ENCODE measurements around the gene PIM1. TPM values are rescaled to one million over a fixed set of nuclear protein-coding genes. Genes with fewer than 3 reads are reported as not detected.

PIM1 gene
- polyA plus RNA-seq, 1 of the 3 experiments (the other 2 are of a cell fraction), result 33.9 TPM

- TF ChIP-seq ZBTB33 (IDR thresholded peaks at IDR 0.05; ENCODE audit: borderline replicate concordance, low read depth) (no peak), REST (IDR thresholded peaks at IDR 0.05; ENCODE audit: low read depth, low read length) (no peak), GABPA (IDR thresholded peaks at IDR 0.05; ENCODE audit: low read depth) (no peak), NRF1 (IDR thresholded peaks at IDR 0.05; ENCODE audit: low read depth, low read length) (no peak), RCOR1 (IDR thresholded peaks at IDR 0.05; ENCODE audit: low read length) (no peak), YY1 (IDR thresholded peaks at IDR 0.05; ENCODE audit: low read depth) (no peak), RAD21 (IDR thresholded peaks at IDR 0.05; ENCODE audit: low read length) (no peak), FOSL2 (IDR thresholded peaks at IDR 0.05; ENCODE audit: borderline replicate concordance, low read depth) (no peak)
- TF ChIP-seq, protein P1, sequence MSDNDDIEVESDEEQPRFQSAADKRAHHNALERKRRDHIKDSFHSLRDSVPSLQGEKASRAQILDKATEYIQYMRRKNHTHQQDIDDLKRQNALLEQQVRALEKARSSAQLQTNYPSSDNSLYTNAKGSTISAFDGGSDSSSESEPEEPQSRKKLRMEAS (IDR thresholded peaks at IDR 0.05; ENCODE audit: low read depth), result no peak
- TF ChIP-seq, protein P2, sequence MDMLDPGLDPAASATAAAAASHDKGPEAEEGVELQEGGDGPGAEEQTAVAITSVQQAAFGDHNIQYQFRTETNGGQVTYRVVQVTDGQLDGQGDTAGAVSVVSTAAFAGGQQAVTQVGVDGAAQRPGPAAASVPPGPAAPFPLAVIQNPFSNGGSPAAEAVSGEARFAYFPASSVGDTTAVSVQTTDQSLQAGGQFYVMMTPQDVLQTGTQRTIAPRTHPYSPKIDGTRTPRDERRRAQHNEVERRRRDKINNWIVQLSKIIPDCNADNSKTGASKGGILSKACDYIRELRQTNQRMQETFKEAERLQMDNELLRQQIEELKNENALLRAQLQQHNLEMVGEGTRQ (IDR thresholded peaks at IDR 0.05; ENCODE audit: borderline replicate concordance, low read depth, low read length), result no peak
Measured at GRCh38 chr6:37143585-37143984, 26.4 kb upstream of the PIM1 start (continued).

- Histone ChIP-seq H3K27ac (ENCODE audit: low read depth in 2 of 2, low read length in 1 of 2) (peak overlapping the region in 1 of 2 experiments; percentile 91; a peak in 2 of 4 replicates), H3F3A (replicated peaks; ENCODE audit: insufficient read depth) (peaks cover 25% of the 10 kb centered on the region), H3K79me2 (ENCODE audit: insufficient read depth) (no peaks in the 10 kb centered on the region), H3K4me3 (ENCODE audit: low read depth in 2 of 2, low read length in 1 of 2) (no peak overlapping the region), H3K4me1 (ENCODE audit: control insufficient read depth in 1 of 2, insufficient read depth in 2 of 2, low read depth in 1 of 2, low read length in 1 of 2) (peaks cover 3 to 24% of the 10 kb centered on the region in 2 experiments; a peak in 3 of 4 replicates), H3K9me2 (no peaks in the 10 kb centered on the region), H3K9ac (no peak overlapping the region), H3K36me3 (replicated peaks in 1 of 2; ENCODE audit: control insufficient read depth in 1 of 2, insufficient read depth in 2 of 2, low read length in 1 of 2) (no peaks in the 10 kb centered on the region), H3K27me3 (ENCODE audit: insufficient read depth) (no peaks in the 10 kb centered on the region), H3K9me3 (no peaks in the 10 kb centered on the region), H3K4me2 (no peak overlapping the region), H4K20me1 (ENCODE audit: insufficient read depth) (no peaks in the 10 kb centered on the region), H2AFZ (ENCODE audit: low read depth) (no peak overlapping the region)
- CTCF ChIA-PET, result interaction anchor here (1.9 kb wide), 1 partner anchor 94 kb away, joined by 7 read pairs; no protein-coding TSS in a partner anchor
- TF ChIP-seq YY1 (IDR thresholded peaks at IDR 0.05; ENCODE audit: low read depth) (no peak), REST (IDR thresholded peaks at IDR 0.05; ENCODE audit: low read depth, low read length) (no peak), SIN3A (IDR thresholded peaks at IDR 0.05; ENCODE audit: borderline replicate concordance, low read depth, low read length) (no peak), NRF1 (IDR thresholded peaks at IDR 0.05; ENCODE audit: low read depth, low read length) (no peak), MEF2A (IDR thresholded peaks at IDR 0.05; ENCODE audit: borderline replicate concordance, low read depth) (no peak), TEAD4 (IDR thresholded peaks at IDR 0.05; ENCODE audit: borderline replicate concordance, insufficient read depth) (no peak), GATA2 (CRISPR knock-in tag; IDR thresholded peaks at IDR 0.05) (no peak), GABPA (IDR thresholded peaks at IDR 0.05; ENCODE audit: low read depth) (no peak), RCOR1 (IDR thresholded peaks at IDR 0.05; ENCODE audit: low read length) (no peak), ELF1 (IDR thresholded peaks at IDR 0.05) (no peak), RFX5 (IDR thresholded peaks at IDR 0.05; ENCODE audit: low read length) (no peak)
- TF ChIP-seq, protein P3, sequence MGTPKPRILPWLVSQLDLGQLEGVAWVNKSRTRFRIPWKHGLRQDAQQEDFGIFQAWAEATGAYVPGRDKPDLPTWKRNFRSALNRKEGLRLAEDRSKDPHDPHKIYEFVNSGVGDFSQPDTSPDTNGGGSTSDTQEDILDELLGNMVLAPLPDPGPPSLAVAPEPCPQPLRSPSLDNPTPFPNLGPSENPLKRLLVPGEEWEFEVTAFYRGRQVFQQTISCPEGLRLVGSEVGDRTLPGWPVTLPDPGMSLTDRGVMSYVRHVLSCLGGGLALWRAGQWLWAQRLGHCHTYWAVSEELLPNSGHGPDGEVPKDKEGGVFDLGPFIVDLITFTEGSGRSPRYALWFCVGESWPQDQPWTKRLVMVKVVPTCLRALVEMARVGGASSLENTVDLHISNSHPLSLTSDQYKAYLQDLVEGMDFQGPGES (IDR thresholded peaks at IDR 0.05; ENCODE audit: low read depth, low read length), result no peak
- DNase-seq, result no peak
- POLR2A ChIA-PET, result no interaction called here
- WGBS (ENCODE audit: low lambda C conversion rate), result 100% methylated on average over 6 of the region's 10 CpGs
Measured at GRCh38 chr6:37145443-37145842, 24.5 kb upstream of the PIM1 start.
